Psoas muscle (tissue), 8 donors: ENCODE measurements around the gene CRLF2. TPM values are rescaled to one million over a fixed set of nuclear protein-coding genes. Genes with fewer than 3 reads are reported as not detected.

Experiments used
- ATAC-seq, 4 donors: fragments of 200-7000 bp; cut with Tn5 transposase; one replicate each; pipeline ENCODE4 v1.9.1; 2020; ENCODE audit warnings: moderate library complexity in 3 of 4, mild to moderate bottlenecking in 2 of 4
- DNase-seq, 2 donors: peaks; one replicate each; pipeline ENCODE4 v3.0.0-alpha.2; 2020
- H3K27ac ChIP-seq: fragments of 200-600 bp; one replicate; pipeline ENCODE4 v1.8.0; 2022
- H3K27me3 ChIP-seq, 3 donors: fragments of 200-600 bp in 1 of 3; one replicate each; pipeline versions ENCODE4 v1.6.1 to v1.8.0; 2013 to 2022; ENCODE audit warnings: low read length in 2 of 3, mild to moderate bottlenecking in 2 of 3, moderate library complexity in 1 of 3; ENCODE audit not compliant: insufficient read depth in 3 of 3
- H3K36me3 ChIP-seq, 2 donors: fragments of 200-600 bp in 1 of 2; one replicate each; pipeline versions ENCODE4 v1.6.1 to v1.8.0; 2013 to 2022; ENCODE audit warnings: low read depth in 1 of 2, mild to moderate bottlenecking in 1 of 2, moderate library complexity in 1 of 2; ENCODE audit not compliant: insufficient read depth in 1 of 2
- H3K4me1 ChIP-seq: fragments of 200-600 bp; one replicate; pipeline ENCODE4 v1.8.0; 2022
- H3K4me3 ChIP-seq: fragments of 200-600 bp; one replicate; pipeline ENCODE4 v1.8.0; 2022; ENCODE audit warnings: mild to moderate bottlenecking
- H3K9me3 ChIP-seq: fragments of 200-600 bp; one replicate; pipeline ENCODE4 v1.8.0; 2022
- CTCF ChIP-seq: fragments of 200-600 bp; IDR thresholded peaks from one replicate; pipeline ENCODE4 v1.8.0; 2022; ENCODE audit warnings: antibody characterized with exemption
- WGBS, 3 donors: extraction: QIAGEN DNeasy Blood & Tissue Kit; methylation state at CpG; one replicate each; pipeline versions ENCODE4 v1.1.6 to v1.1.7; 2013; 5-methylcytosine and 5-hydroxymethylcytosine counted together
- intact Hi-C, 2 donors: fragments of 100-400 bp; cut with DNase I; formaldehyde crosslinking; loops; one replicate each; pipeline versions ENCODE4 v1.11.0 to v1.14.2; 2022
- polyA plus RNA-seq, 3 donors: library from polyadenylated mRNA; stranded (reverse); fragments of 200-250 nt; gene quantifications; one replicate each; pipeline ENCODE4 v1.2.3, GENCODE V29; 2013
- total RNA-seq, 4 donors: library from RNA; stranded (reverse); fragmentation: NEBNext Ultra II Directional in 2 of 4; extraction: Animal tissue kit (Norgen Biotek cat#: 25700) in 2 of 4; gene quantifications; one replicate each; pipeline versions ENCODE4 v1.2.1 to v1.2.4, GENCODE V29; 2021 to 2023
- donor health status: healthy with polysubstance abuse.
- donor health status: DM: no; HTN: no; CAD: no; lungs with moderate emphysema.
- donor health status: Bipolar disorder and iron deficiency.
- donor health status: healthy.
- donor health status: DM: yes; HTN: yes; CAD: no.
- donor health status: DM: no; HTN: no; CAD: no.
- donor health status: DM: no; HTN: no; CAD: no.
- donor health status: DM: yes; HTN: yes; CAD: no.

The CRLF2 gene
- total and polyA plus RNA-seq, 7 donors: 0.13 to 0.15 TPM; not detected in 5

DNA sequence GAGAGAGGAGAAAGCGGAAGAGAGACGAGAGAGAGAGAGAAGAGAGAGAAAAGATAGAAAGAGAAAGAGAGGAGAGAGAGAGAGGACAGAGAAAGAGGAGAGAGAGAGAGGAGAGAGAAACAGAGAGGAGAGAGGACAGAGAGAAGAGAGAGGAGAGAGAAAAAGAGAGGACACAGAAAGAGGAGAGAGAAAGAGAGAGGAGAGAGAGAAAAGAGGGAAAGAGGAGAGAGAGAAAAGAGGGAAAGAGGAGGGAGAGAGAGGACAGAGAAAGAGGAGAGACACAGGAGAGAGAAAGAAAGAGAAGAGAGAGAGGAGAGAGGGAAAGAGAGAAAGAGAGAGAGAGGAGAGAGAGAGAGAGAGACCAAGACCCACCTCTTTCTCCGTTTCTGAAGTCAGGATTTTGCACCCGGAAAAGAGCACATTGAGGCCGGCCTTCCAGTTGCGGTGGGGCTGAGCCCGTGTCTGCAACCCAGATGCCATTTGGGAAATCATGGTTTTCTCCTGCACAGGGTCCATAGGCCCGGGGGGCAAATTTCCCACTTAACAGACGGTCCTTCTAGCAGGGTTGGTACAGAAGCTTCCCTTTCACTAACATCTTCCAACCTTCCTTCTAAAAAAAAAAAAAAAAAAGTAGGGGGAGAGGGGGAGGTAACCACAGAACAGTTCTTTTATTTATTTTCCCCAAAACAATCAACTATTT, 60.9 kb downstream of the CRLF2 start:
- ATAC-seq: no peak
- Histone ChIP-seq H3K36me3 (no peaks in the 10 kb centered on the region), H3K27ac (no peak overlapping the region), H3K4me1 (no peaks in the 10 kb centered on the region), H3K9me3 (no peaks in the 10 kb centered on the region), H3K27me3 (peaks cover 0 to 11% (median 0%) of the 10 kb centered on the region in 3 donors), H3K4me3 (no peak overlapping the region)
- WGBS, 3 donors: 38 to 46% (median 38%) methylated on average over 9 of the region's 9 CpGs
- no peak for TF ChIP-seq CTCF
- DNase-seq: peak in 1 of 2 donors; percentile 6
- intact Hi-C loops: no loop called here

DNA sequence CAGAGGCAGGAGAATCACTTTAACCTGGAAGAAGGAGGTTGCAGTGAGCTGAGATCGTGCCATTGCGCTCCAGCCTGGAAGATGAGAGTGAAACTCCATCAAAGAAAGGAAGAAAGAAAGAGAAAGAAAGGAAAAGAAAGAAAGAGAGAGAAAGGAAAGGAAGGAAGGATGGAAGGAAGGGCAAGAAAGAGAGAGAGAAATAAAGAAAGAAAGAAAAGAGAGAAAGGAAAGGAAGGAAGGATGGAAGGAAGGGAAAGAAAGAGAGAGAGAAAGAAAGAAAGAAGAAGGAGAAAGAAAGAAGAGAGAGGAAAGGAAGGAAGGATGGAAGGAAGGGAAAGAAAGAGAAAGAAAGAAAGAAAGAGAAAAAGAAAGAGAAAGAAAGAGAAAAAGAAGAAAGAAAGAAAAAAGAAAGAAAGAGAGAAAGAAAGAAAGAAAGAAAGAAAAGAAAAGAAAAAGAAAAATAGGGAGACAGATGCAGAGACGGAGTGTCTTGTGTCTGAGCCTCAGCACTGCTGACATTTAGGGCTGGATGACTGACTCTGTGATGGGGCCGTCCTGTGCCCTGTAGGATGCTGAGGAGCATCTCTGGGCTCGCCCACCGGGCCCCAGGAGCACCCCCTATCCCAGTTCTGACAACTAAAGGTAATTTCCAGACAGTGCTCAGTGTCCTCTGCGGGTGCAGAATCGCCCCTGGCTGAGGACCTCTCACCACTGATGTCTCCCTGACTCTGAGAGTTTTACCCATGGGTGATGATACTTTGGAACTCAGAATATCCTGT, 61.7 kb downstream of the CRLF2 start:
- WGBS, 3 donors: 76 to 82% (median 79%) methylated on average over 8 of the region's 8 CpGs
- H3K36me3 ChIP-seq: no peaks in the 10 kb centered on the region
- peaks cover 0 to 11% (median 0%) of the 10 kb centered on the region in 3 donors for H3K27me3 ChIP-seq
- no peak for TF ChIP-seq CTCF
- DNase-seq (no peak), ATAC-seq (no peak)
- no peaks in the 10 kb centered on the region for H3K4me1 ChIP-seq
- H3K9me3 ChIP-seq: no peaks in the 10 kb centered on the region
- no peak overlapping the region for H3K27ac ChIP-seq
- no peak overlapping the region for H3K4me3 ChIP-seq
- intact Hi-C loops: no loop called here

DNA sequence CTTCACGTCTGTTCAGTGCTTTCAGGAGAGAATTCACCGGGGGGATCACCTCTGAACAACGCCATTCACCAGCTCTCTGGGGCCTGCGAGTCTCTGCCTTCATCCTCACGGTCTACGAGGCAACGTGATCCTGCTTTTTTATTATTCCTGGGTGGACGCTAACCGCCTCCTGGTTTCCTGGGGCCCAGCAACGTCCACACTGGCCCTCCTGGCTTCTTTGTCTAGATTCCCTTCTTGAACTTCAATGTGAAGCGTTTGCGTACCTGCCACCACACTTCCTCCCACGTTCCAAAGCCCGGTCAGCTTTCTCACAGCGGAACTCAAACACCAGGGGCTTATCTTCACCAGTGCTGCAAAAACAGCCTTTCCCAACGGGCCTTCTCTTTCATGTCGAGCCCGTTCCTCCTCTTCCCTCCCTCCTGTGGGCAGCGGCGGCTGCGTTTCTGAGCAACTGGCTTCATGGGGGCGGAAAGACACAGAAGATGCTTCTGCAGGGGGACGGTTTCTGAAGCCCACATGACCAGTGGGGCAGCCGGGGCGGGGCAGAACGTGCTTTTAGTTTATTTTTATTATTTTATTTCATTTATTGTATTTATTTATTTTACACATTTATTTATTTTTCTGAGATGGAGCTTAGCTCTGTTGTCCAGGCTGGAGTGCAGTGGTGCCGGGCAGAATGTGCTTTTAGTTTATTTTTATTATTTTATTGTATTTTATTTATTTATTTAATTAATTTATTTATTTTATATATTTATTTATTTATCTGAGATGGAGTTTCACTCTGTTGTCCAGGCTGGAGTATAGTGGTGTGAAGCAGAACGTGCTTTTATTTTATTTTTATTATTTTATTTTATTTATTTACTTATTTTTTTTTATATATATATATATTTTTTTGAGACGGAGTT, 64.6 kb downstream of the CRLF2 start:
- Histone ChIP-seq H3K27ac (no peak overlapping the region), H3K36me3 (no peaks in the 10 kb centered on the region), H3K4me3 (no peak overlapping the region), H3K9me3 (no peaks in the 10 kb centered on the region), H3K27me3 (peaks cover 0 to 5% (median 0%) of the 10 kb centered on the region in 3 donors), H3K4me1 (no peaks in the 10 kb centered on the region)
- TF ChIP-seq CTCF: no peak
- intact Hi-C loops: no loop called here
- 38 to 54% (median 46%) methylated on average over 28 to 29 of the region's 29 CpGs for WGBS, 3 donors
- ATAC-seq (no peak), DNase-seq (peak in 1 of 2 donors; percentile 13)

DNA sequence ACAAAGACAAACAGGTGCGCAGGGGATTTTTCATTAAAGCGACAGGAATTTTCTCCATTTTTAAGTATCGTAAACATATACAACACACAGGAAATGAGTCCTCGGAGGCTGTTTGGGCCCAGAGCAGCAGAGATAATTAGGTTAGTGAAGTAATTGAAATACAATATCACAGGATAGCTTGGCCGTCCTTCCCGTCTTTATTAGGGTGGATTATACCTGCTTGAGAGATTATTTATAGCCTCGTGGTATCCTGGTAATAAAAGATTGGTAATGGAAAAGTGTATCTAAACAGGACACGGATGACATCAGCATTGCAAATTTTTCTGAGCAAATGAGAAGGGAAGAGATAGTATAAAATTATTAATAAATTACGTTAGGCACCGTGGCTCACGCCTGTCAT, 68.2 kb downstream of the CRLF2 start:
- Histone ChIP-seq H3K27me3 (peaks cover 0 to 3% (median 0%) of the 10 kb centered on the region in 3 donors), H3K4me3 (no peak overlapping the region), H3K4me1 (no peaks in the 10 kb centered on the region), H3K36me3 (no peaks in the 10 kb centered on the region), H3K9me3 (no peaks in the 10 kb centered on the region), H3K27ac (no peak overlapping the region)
- no peak for ATAC-seq
- WGBS, 3 donors: 31 to 37% (median 37%) methylated on average over 11 of the region's 11 CpGs
- no peak for TF ChIP-seq CTCF
- intact Hi-C loops: no loop called here
- DNase-seq: no peak

Other genes with a start within 250 kb of the CRLF2 start
- gene CSF2RA, start 56.2 kb upstream of the CRLF2 start, total RNA-seq: 1 to 10 TPM in 2 of 4 donors, under 1 TPM in 2; 0.95 to 2.0 (median 1.1) TPM
- gene CSF2RA, start 56.2 kb upstream of the CRLF2 start, polyA plus RNA-seq: under 1 TPM; 0.48 to 0.74 (median 0.49) TPM
- 1 to 10 TPM; 1.5 to 8.3 (median 4.6) TPM for gene IL3RA, start 124.1 kb upstream of the CRLF2 start, total RNA-seq
- gene IL3RA, start 124.1 kb upstream of the CRLF2 start, polyA plus RNA-seq: 1 to 10 TPM; 3.4 to 7.0 (median 4.6) TPM
- gene SLC25A6, start 179.5 kb upstream of the CRLF2 start, total RNA-seq: 10 to 100 TPM; 73.9 to 92.4 (median 81.5) TPM
- gene SLC25A6, start 179.5 kb upstream of the CRLF2 start, polyA plus RNA-seq: 100 to 1,000 TPM in 1 of 3 donors, 10 to 100 TPM in 2; 48.4 to 189 (median 97.1) TPM
- gene ASMTL, start 240.3 kb upstream of the CRLF2 start, total RNA-seq: 10 to 100 TPM in 3 of 4 donors, 1 to 10 TPM in 1; 9.4 to 18.2 (median 11.9) TPM
- 1 to 10 TPM; 6.6 to 9.8 (median 7.5) TPM for gene ASMTL, start 240.3 kb upstream of the CRLF2 start, polyA plus RNA-seq